Skeletal muscle tissue (tissue), 4 donors: Measurements from ENCODE around the gene PRRX1. TPM values are rescaled to one million over a fixed set of nuclear protein-coding genes. Genes with fewer than 3 reads are reported as not detected.

Experiments used
- H3K27ac ChIP-seq: one replicate; pipeline ENCODE4 v1.7.0; 2013; ENCODE audit warnings: mild to moderate bottlenecking, low read depth, low read length, inconsistent platforms
- H3K27me3 ChIP-seq, 3 donors: one replicate each; pipeline ENCODE4 v1.7.0; 2013; ENCODE audit warnings: low read length in 3 of 3; ENCODE audit not compliant: control insufficient read depth in 3 of 3, insufficient read depth in 3 of 3
- H3K36me3 ChIP-seq, 3 donors: one replicate each; pipeline ENCODE4 v1.7.0; 2013; ENCODE audit warnings: low read length in 3 of 3; ENCODE audit not compliant: control insufficient read depth in 3 of 3, insufficient read depth in 3 of 3
- H3K4me1 ChIP-seq, 3 donors: one replicate each; pipeline ENCODE4 v1.7.0; 2013; ENCODE audit warnings: low read length in 3 of 3, mild to moderate bottlenecking in 3 of 3; ENCODE audit not compliant: control insufficient read depth in 3 of 3, insufficient read depth in 3 of 3
- H3K4me3 ChIP-seq, 3 donors: one replicate each; pipeline ENCODE4 v1.7.0; 2013; ENCODE audit warnings: low read length in 3 of 3
- H3K9ac ChIP-seq, 3 donors: one replicate each; pipeline ENCODE4 v1.7.0; 2013; ENCODE audit warnings: low read length in 3 of 3, mild to moderate bottlenecking in 3 of 3, moderate library complexity in 2 of 3, low read depth in 1 of 3
- H3K9me3 ChIP-seq, 3 donors: one replicate each; pipeline ENCODE4 v1.7.0; 2013; ENCODE audit warnings: low read length in 3 of 3; ENCODE audit not compliant: control insufficient read depth in 3 of 3
- total RNA-seq: library from RNA; depleted of rRNA; stranded (reverse); fragments of >200 nt; gene quantifications from one replicate; pipeline ENCODE4 v1.2.3, GENCODE V29; 2014
- donor health status: Osteomylitis.

PRRX1 gene
- total RNA-seq, 1 donor from 2014 or later = 127 TPM

DNA sequence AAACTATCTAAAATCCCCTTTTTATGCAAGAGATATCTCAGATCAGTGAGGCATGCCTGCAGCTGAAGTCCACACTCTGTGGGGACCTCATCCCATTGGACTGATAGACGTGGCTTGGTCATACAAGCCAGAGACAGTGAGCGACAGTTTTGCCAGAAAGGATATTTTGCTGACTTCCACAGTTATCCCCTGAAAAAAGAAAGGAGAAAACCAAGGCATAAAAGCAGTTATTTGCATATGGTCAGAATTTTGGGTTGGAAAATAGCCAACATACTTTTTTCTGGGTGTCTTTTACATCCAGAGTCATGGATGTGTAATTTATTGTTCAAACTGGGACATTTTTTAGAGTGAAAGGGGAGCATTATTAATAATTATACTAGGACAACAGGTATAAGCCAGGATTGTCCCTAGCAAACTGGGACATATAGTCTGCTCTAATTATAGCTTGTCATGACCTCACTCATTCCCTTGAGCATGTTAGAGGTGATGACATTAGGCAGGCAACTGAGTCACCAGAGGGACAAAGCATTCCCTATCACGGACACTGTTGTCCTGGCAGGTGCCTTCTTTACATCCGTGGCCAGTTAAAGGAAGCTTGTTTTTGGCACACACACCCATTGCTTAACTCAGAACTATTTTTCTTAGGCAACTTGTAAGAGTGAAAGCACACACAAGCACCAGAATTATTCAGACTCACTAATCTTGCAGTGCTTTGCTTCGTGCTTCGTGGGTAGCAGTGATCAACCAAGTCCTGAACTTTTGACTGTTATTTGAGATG lies 65.5 kb downstream of the PRRX1 start:
- H3K9ac ChIP-seq = no peak overlapping the region

DNA sequence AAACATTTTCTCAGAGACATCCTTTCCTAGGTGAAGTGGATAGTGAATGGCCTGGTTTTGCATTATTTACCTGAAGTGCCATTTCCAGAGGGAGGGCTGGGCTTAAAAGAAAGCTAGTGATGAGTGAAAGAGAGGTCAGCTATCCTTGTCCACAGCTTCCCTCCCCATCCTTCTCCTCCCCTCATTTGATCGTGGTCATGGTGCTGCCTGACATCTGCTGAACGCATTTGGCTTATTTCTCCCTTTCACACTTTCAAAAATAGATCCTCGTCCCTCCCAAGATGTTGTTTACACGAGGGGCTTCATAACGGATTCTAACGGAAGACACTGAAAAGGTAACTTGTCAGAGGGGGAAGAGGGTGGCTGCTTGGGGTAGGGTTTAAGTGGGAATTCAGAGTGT lies 66.1 kb downstream of the PRRX1 start:
- Histone ChIP-seq H3K36me3 (peaks cover 5 to 14% (median 6%) of the 10 kb centered on the region in 3 donors), H3K4me1 (peaks cover 23 to 43% (median 38%) of the 10 kb centered on the region in 3 donors), H3K9ac (peak overlapping the region in 1 of 3 donors; percentile 10), H3K9me3 (no peaks in the 10 kb centered on the region), H3K27ac (peak overlapping the region; percentile 68), H3K27me3 (no peaks in the 10 kb centered on the region), H3K4me3 (peak overlapping the region in 1 of 3 donors; percentile 6)

More for the DNA sequence above, 65.5 kb downstream of the PRRX1 start:
- peaks cover 23 to 38% (median 38%) of the 10 kb centered on the region in 3 donors for H3K4me1 ChIP-seq
- H3K4me3 ChIP-seq = peak overlapping the region in 1 of 3 donors; percentile 6
- no peaks in the 10 kb centered on the region for H3K27me3 ChIP-seq
- H3K9me3 ChIP-seq = no peaks in the 10 kb centered on the region
- H3K27ac ChIP-seq = peak overlapping the region; percentile 68
- H3K36me3 ChIP-seq = peaks cover 5 to 14% (median 6%) of the 10 kb centered on the region in 3 donors

DNA sequence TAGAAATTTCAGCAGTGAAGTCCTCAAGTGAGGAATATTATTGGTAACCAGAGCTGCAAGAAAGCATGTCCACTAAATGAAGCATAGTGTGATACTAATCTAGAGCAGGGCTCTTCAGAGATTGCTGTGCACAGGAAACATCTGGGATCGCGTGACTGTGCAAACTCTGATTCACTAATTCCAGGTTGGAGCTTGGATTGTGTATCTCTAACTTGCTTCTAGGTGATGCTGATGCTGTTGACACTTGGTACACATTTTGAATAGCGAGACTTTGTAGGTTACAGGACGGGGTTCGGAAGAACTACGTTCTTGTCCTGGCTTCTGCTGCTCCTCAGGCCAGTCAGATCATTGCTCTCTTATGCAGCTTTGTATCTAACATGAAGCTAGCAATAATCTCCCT lies 66.5 kb downstream of the PRRX1 start:
- Histone ChIP-seq H3K36me3 (peaks cover 5 to 14% (median 6%) of the 10 kb centered on the region in 3 donors), H3K4me1 (peaks cover 23 to 48% (median 42%) of the 10 kb centered on the region in 3 donors), H3K4me3 (no peak overlapping the region), H3K9ac (no peak overlapping the region), H3K9me3 (no peaks in the 10 kb centered on the region), H3K27me3 (no peaks in the 10 kb centered on the region), H3K27ac (peak overlapping the region; percentile 68)

DNA sequence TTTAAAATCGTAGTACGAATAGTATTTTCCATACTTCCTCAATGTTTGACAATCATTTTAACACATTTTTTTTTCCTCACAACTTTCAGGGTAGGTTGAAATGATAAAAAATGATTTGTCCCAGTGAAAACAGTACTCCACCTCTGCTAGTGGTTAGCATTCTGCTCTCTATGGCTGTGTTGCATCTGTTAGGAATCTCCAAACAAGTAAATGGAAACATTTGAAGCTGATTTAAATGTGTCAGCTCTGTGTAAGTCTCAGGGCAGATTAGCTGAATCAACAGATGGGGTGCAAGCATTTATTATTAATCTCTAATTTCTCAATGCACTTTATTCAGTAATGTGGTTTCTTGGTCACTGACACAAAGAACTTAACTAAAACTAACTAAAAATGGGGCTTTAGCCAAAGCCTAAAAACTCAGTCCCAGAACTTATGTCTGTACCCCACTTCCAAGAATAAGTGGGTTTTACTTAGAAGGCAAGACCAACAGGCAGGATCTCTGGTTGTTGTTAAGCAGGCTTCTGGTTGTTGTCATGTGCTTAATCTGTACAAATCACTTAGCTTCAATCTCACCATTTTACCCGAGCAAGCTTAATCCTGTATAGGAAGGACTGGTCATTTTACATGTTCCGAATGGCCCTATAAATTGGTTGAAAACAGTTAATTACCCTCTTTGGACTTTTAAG lies 67.8 kb downstream of the PRRX1 start:
- peak overlapping the region; percentile 97 for H3K27ac ChIP-seq
- H3K9me3 ChIP-seq = no peaks in the 10 kb centered on the region
- no peak overlapping the region for H3K9ac ChIP-seq
- H3K27me3 ChIP-seq = no peaks in the 10 kb centered on the region
- peaks cover 0 to 4% (median 1%) of the 10 kb centered on the region in 3 donors for H3K36me3 ChIP-seq
- H3K4me3 ChIP-seq = no peak overlapping the region
- peaks cover 29 to 55% (median 51%) of the 10 kb centered on the region in 3 donors for H3K4me1 ChIP-seq

DNA sequence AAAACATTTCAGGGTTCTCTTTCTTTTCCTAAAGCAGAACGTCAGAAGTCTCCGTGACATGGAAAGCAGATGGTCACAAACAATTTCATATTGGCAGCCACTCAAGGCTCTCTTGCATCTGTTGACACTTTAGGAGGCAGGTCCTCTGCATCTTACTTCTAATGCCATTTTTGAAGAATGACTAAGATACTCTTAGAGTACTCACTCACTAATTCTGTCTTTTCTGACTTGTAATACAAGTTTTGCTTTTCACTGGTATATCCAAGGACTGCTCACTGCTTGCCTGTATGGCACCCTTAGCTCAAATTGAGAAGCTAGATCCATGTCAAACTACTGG lies 68.3 kb downstream of the PRRX1 start:
- no peaks in the 10 kb centered on the region for H3K27me3 ChIP-seq
- no peak overlapping the region for H3K9ac ChIP-seq
- H3K4me1 ChIP-seq = peaks cover 29 to 53% (median 52%) of the 10 kb centered on the region in 3 donors
- H3K36me3 ChIP-seq = peaks cover 0 to under 1% (median 0%) of the 10 kb centered on the region in 3 donors
- H3K9me3 ChIP-seq = no peaks in the 10 kb centered on the region
- H3K4me3 ChIP-seq = no peak overlapping the region
- peak overlapping the region; percentile 97 for H3K27ac ChIP-seq

DNA sequence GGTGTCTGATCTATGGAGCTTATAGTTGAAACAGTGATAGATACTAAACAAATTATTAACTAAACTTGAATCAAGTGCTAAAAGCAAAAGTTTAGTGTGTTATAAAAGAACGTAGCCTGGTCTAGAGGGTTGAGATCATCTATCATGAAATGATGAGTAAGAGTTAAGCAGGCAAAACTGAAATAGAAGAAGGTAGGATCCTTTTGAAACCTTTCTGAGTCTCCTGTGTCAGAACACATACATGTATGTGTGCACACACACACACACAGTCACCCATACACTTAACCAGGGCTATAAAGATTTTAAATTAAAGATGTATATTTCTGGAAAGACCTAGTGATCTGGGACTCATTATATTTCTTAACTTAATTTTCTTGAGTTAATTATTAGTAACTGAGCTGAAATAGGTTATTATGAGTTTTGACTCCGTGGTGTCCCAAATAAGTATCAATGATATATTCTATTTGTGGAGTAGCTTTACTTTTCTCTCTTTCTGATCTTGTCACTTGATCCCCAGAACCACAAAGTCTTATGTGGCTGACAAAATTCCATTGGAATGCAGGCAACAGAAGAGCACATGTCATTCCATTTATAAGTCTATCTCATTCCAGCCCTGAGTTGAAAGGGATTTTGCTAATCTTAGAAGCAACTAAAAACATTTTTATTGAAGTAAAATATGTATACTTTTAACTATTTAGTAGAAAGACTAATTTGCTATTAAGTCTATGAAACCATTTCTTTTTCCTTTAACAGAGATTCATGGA lies 70.7 kb downstream of the PRRX1 start:
- peak overlapping the region in 2 of 3 donors; percentile 34 to 40 for H3K9ac ChIP-seq
- peaks cover 22 to 42% (median 39%) of the 10 kb centered on the region in 3 donors for H3K4me1 ChIP-seq
- no peak overlapping the region for H3K4me3 ChIP-seq
- peak overlapping the region; percentile 97 for H3K27ac ChIP-seq
- no peaks in the 10 kb centered on the region for H3K36me3 ChIP-seq
- H3K9me3 ChIP-seq = no peaks in the 10 kb centered on the region
- H3K27me3 ChIP-seq = no peaks in the 10 kb centered on the region

DNA sequence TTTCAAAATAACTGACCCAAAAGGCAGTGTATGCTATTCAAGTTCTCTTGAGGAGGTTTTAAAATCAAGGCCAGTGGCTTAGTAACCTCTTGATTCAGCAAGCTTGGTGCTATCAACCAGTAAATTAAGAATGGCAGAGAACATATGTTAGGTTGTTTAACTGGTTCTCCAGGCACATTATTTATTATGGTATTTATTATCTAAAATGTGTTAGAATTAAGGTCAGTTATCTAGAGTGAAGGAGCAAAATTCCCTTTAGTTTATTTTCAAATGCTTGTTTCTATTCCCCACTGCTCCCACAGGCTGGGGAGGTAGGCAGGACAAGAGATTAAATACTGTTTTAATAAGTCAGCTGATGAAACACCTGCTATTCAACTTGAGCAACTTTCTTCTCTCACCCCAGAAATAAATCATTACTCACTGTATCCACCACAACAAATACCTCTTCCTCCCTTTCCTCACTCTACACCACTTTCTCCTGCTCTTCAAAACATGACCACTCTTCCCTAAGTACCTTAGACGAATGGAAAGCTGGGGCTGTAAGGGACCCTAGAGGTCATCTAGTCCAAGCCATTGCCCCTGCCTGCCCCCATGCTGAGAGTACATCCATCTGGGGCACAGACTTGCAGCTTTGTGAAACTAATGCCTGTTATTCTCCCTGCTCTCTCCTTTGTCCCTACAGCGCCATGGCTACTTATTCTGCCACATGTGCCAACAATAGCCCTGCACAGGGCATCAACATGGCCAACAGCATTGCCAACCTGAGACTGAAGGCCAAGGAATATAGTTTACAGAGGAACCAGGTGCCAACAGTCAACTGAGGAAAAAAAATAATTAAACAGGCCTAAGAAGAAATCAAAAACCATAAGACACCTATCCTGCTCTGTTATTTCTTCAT lies 71.7 kb downstream of the PRRX1 start:
- peak overlapping the region; percentile 3 to 55 (median 45) for H3K4me3 ChIP-seq
- no peaks in the 10 kb centered on the region for H3K9me3 ChIP-seq
- peak overlapping the region; percentile 37 to 58 (median 46) for H3K9ac ChIP-seq
- peak overlapping the region; percentile 97 for H3K27ac ChIP-seq
- H3K36me3 ChIP-seq = no peaks in the 10 kb centered on the region
- peaks cover 12 to 33% (median 29%) of the 10 kb centered on the region in 3 donors for H3K4me1 ChIP-seq
- H3K27me3 ChIP-seq = no peaks in the 10 kb centered on the region

DNA sequence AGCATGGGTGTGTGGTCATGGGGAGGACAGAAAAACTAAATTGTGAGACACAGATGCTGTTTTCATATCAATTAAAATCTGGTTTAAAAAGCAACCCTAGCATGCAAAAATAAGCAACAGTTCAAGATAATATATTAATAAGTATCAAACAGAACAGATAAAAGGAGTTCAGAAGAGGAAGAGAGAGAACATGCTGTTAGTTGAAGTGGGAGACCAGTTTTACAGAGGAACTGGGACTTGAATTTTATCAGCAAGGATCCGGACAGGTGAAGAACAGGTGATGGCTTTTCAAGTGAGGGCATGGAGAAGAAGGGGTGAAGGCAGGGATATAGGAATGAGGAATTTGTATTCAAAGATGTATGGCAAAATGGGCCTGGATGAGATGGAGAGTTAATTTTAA lies 75.9 kb downstream of the PRRX1 start:
- peaks cover 0 to 3% (median 0%) of the 10 kb centered on the region in 3 donors for H3K9me3 ChIP-seq
- H3K9ac ChIP-seq = no peak overlapping the region
- H3K27ac ChIP-seq = no peak overlapping the region
- no peaks in the 10 kb centered on the region for H3K36me3 ChIP-seq
- no peaks in the 10 kb centered on the region for H3K27me3 ChIP-seq
- H3K4me3 ChIP-seq = no peak overlapping the region
- H3K4me1 ChIP-seq = peaks cover 7 to 15% (median 13%) of the 10 kb centered on the region in 3 donors

DNA sequence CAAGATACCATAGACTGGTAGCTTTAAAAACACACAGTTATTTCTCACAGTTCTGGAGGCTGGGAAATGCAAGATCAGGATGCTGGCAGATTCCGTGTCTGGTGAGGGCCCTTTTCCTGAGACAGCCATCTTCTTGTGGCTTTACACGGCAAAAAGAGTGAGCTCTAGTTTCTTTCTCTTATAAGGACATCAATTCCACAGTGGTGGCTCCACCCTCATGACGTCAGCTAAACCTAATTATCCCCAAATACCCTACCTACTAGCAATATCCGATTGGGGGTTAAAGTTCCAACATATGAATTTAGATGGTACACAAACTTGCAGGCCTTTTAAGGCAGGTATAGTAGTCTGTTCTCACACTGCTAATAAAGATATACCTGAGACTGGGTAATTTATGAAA lies 77.7 kb downstream of the PRRX1 start:
- Histone ChIP-seq H3K4me3 (no peak overlapping the region), H3K27ac (no peak overlapping the region), H3K4me1 (peaks cover 0 to 1% (median 0%) of the 10 kb centered on the region in 3 donors), H3K36me3 (no peaks in the 10 kb centered on the region), H3K27me3 (no peaks in the 10 kb centered on the region), H3K9me3 (peaks cover 0 to 3% (median 0%) of the 10 kb centered on the region in 3 donors), H3K9ac (no peak overlapping the region)
